Muscle layer of colon (tissue), 2 donors: Measurements from ENCODE around the gene LCAT.

ENCODE experiments used
- H3K27ac ChIP-seq: one replicate; pipeline ENCODE4 v1.7.0; 2013; ENCODE audit warnings: low read depth, mild to moderate bottlenecking, low read length, moderate library complexity
- H3K27me3 ChIP-seq, 2 donors: one replicate each; pipeline ENCODE4 v1.7.0; 2013; ENCODE audit warnings: low read length in 2 of 2, mild to moderate bottlenecking in 2 of 2; ENCODE audit not compliant: insufficient read depth in 2 of 2, control insufficient read depth in 1 of 2
- H3K36me3 ChIP-seq: one replicate; pipeline ENCODE4 v1.7.0; 2013; ENCODE audit warnings: mild to moderate bottlenecking, low read length; ENCODE audit not compliant: insufficient read depth
- H3K4me1 ChIP-seq: one replicate; pipeline ENCODE4 v1.7.0; 2013; ENCODE audit warnings: mild to moderate bottlenecking, low read length; ENCODE audit not compliant: insufficient read depth
- H3K4me3 ChIP-seq, 2 donors: one replicate each; pipeline ENCODE4 v1.7.0; 2013; ENCODE audit warnings: low read length in 2 of 2, low read depth in 1 of 2, mild to moderate bottlenecking in 1 of 2, moderate library complexity in 1 of 2
- H3K9ac ChIP-seq: one replicate; pipeline ENCODE4 v1.7.0; 2013; ENCODE audit warnings: low read length
- H3K9me3 ChIP-seq: one replicate; pipeline ENCODE4 v1.7.0; 2013; ENCODE audit warnings: mild to moderate bottlenecking, low read length
- donor health status: abdominal sarcoma.
- donor health status: Adenocarcinoma of cecum.

LCAT gene

DNA sequence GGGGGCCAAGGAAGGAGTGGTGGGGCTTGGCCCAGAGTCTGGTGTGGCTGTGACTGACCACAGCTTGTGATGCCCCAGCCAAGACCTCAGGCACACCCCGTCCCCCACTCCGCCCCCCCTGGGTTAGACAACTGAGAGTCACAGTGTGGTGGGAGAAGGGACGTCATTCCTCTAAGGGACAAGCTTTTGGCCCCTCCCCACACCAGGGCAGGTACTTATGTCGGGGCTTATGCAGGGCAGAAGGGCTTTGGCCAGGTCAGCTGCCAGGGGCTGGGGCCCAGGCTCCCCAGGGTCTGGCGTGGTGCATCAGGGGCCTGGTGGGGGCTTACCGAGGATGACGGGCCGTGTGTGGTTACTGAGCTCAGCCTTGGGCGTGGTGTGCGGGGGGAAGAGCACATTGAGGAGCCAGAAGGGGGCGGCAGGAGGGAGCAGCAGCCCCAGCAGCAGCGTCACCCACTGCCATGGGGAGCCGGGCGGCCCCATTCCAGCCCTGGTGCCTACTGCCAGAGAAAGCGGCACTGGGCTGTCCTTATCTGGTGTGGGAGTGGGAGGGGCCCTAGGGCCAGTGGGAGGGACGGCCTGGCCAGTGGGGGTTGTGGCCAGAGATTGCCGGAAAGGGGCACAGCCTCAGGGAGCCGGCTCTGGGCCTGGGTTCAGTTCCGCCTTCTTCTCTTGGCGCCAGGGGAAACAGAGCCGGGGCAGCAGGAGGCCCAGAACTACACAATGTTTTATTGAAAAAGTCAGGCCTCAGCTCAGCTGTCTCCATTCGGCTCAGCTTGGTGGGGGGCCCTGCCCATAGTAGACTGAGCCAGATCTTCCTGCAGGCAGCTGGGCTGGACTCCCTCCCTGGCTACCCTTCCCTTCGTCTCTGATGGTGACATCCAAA lies at the start of gene LCAT:
LCAT (minus strand) TSS at position 502 of the 886 bp plus-strand sequence; CDS start at position 483, 19 bp downstream.
- Histone ChIP-seq H3K27ac (peak within 1 kb of the TSS; percentile 79), H3K36me3 (peaks cover 69% of the 10 kb centered on the region), H3K27me3 (no peaks in the 10 kb centered on the region), H3K4me3 (peak within 1 kb of the TSS in 1 of 2 donors; percentile 4), H3K4me1 (peaks cover 31% of the 10 kb centered on the region), H3K9me3 (no peaks in the 10 kb centered on the region), H3K9ac (peak within 1 kb of the TSS; percentile 53)

DNA sequence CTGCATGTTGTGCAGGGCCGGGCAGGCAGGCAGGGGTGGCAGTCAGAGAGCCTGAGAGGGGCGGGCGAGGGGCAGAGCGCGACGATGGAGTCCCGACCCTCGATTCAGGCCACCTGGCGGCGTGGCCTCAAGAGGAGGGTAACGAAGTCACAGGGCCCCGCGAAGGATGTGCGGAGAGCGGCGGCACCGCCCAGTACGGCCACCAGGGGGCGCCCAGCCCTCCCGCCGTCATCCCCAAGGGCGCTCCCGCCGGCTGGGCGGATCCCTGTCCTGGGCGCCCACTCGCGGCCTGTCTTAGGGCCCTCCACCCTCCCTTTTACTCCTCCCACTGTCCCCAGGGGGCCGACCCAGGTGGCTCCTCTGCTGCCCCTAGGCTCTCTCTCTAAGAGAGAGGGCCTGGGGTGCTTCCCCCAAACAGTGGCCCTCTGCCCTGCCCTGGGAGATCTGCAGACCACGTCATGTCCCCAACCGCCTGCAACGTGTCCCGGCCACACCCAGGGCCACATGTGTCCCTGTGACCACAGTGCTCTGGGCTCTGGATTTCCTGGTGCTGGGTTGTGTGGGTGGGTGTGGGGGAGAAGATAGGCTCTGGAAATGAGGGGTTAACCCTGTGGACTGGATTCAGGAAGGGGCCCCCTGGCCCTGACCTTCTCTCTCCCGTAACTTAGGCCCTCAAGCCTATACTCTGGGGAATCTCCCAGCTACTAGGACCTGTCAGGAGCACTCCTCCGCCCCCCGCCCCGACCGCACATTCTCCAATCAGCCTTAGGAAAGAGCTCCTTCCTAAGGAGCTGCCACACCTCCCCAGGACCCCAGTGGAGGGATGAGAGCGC lies 49.5 kb upstream of the LCAT start:
- peak overlapping the region; percentile 48 for H3K27ac ChIP-seq
- no peaks in the 10 kb centered on the region for H3K4me1 ChIP-seq
- no peak overlapping the region for H3K9ac ChIP-seq
- H3K4me3 ChIP-seq, result peak overlapping the region; percentile 41 to 65
- no peaks in the 10 kb centered on the region for H3K27me3 ChIP-seq
- H3K36me3 ChIP-seq, result no peaks in the 10 kb centered on the region
- H3K9me3 ChIP-seq, result no peaks in the 10 kb centered on the region

- H3K4me3 ChIP-seq, result peak overlapping the region in 1 of 2 donors; percentile 65
- H3K9me3 ChIP-seq, result no peaks in the 10 kb centered on the region
- no peak overlapping the region for H3K27ac ChIP-seq
- H3K36me3 ChIP-seq, result no peaks in the 10 kb centered on the region
- no peaks in the 10 kb centered on the region for H3K27me3 ChIP-seq
- no peak overlapping the region for H3K9ac ChIP-seq
- H3K4me1 ChIP-seq, result no peaks in the 10 kb centered on the region
These were observed 48.8 kb upstream of the LCAT start for GRCh38 chr16:67992661-67993206.

GRCh38 chr16:67990018-67990386 lies 46.1 kb upstream of the LCAT start:
- Histone ChIP-seq H3K9ac (no peak overlapping the region), H3K4me3 (no peak overlapping the region), H3K27me3 (no peaks in the 10 kb centered on the region), H3K4me1 (no peaks in the 10 kb centered on the region), H3K36me3 (no peaks in the 10 kb centered on the region), H3K9me3 (no peaks in the 10 kb centered on the region), H3K27ac (no peak overlapping the region)

- Histone ChIP-seq H3K4me1 (no peaks in the 10 kb centered on the region), H3K36me3 (no peaks in the 10 kb centered on the region), H3K27me3 (no peaks in the 10 kb centered on the region), H3K9ac (no peak overlapping the region), H3K9me3 (no peaks in the 10 kb centered on the region), H3K4me3 (no peak overlapping the region), H3K27ac (no peak overlapping the region)
These were observed 45.5 kb upstream of the LCAT start for GRCh38 chr16:67989322-67990017.

- no peaks in the 10 kb centered on the region for H3K9me3 ChIP-seq
- no peak overlapping the region for H3K4me3 ChIP-seq
- H3K9ac ChIP-seq, result no peak overlapping the region
- H3K4me1 ChIP-seq, result no peaks in the 10 kb centered on the region
- H3K27ac ChIP-seq, result no peak overlapping the region
- H3K36me3 ChIP-seq, result no peaks in the 10 kb centered on the region
- no peaks in the 10 kb centered on the region for H3K27me3 ChIP-seq
These were observed 44.8 kb upstream of the LCAT start for GRCh38 chr16:67988675-67989074.

GRCh38 chr16:67987460-67988160 lies 43.7 kb upstream of the LCAT start:
- no peaks in the 10 kb centered on the region for H3K4me1 ChIP-seq
- H3K27me3 ChIP-seq, result no peaks in the 10 kb centered on the region
- no peak overlapping the region for H3K27ac ChIP-seq
- H3K36me3 ChIP-seq, result no peaks in the 10 kb centered on the region
- H3K9me3 ChIP-seq, result no peaks in the 10 kb centered on the region
- no peak overlapping the region for H3K4me3 ChIP-seq
- no peak overlapping the region for H3K9ac ChIP-seq

GRCh38 chr16:67986949-67987348 lies 43.0 kb upstream of the LCAT start:
- Histone ChIP-seq H3K4me1 (no peaks in the 10 kb centered on the region), H3K9me3 (no peaks in the 10 kb centered on the region), H3K36me3 (no peaks in the 10 kb centered on the region), H3K27ac (no peak overlapping the region), H3K27me3 (no peaks in the 10 kb centered on the region), H3K9ac (no peak overlapping the region), H3K4me3 (no peak overlapping the region)

DNA sequence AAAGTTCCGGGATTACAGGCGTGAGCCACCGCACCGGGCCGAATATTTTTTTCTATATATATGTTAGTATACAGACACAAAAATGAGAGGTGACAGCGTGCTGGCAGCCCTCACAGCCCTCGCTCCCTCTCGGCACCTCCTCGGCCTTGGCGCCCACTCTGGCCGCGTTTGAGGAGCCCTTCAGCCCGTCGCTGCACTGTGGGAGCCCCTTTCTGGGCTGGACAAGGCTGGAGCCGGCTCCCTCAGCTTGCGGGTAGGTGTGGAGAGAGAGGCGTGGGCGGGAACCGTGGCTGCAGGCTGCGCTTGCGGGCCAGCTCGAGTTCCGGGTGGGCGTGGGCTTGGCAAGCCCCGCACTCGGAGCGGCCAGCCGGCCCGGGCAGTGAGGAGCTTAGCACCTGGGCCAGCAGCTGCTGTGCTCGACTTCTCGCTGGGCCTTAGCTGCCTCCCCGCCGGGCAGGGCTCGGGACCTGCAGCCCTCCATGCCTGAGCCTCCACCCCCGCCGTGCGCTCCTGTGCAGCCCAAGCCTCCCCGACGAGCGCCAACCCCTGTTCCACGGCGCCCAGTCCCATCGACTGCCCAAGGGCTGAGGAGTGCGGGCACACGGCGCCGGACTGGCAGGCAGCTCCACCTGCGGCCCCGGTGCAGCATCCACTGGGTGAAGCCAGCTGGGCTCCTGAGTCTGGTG lies 38.2 kb upstream of the LCAT start:
- H3K9ac ChIP-seq, result no peak overlapping the region
- no peak overlapping the region for H3K4me3 ChIP-seq
- H3K4me1 ChIP-seq, result no peaks in the 10 kb centered on the region
- no peak overlapping the region for H3K27ac ChIP-seq
- no peaks in the 10 kb centered on the region for H3K9me3 ChIP-seq
- peaks cover 0 to 11% of the 10 kb centered on the region in 2 donors for H3K27me3 ChIP-seq
- no peaks in the 10 kb centered on the region for H3K36me3 ChIP-seq

DNA sequence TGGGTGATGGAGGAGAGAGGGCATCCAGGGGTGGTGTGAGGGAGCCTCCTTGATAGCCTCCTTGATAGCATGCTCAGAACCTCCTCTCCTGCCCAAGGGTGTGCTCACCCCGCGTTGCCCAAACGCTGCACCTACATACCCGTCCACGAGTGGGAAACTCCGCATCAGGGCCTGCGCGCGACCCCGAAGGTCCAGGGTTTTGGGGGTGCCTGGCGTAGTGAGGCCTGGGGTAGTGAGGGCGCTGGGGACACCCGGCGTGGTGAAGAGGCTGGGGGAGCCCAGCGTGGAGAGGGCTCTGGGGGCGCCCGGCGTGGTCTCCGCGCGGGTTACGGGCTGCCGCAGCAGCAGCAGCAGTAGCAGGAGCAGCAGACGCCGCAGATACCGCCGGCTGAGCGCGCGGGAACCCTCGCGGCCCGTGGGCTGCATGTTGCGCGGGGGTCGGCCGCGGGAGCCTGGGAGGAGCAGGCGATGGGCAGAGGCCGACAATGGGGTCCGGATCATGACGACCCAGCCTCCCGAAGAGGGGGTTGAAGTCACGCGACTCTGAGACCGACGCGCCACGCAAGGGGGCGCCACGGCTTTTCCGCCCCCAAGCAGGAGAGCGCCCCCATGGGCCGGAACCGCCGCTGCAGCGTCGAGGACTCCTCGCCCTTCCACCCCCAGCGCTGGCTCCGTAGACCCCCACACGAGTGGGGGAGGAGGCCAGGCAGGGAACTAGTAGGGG lies 36.2 kb upstream of the LCAT start, which contains the start of gene DPEP3:
DPEP3 (minus strand) TSS at position 545 of the 724 bp plus-strand sequence; CDS start at position 426, 119 bp downstream.
- no peaks in the 10 kb centered on the region for H3K9me3 ChIP-seq
- peaks cover 0 to 11% of the 10 kb centered on the region in 2 donors for H3K27me3 ChIP-seq
- H3K9ac ChIP-seq, result no peak within 1 kb of the TSS
- H3K4me3 ChIP-seq, result no peak within 1 kb of the TSS
- H3K36me3 ChIP-seq, result no peaks in the 10 kb centered on the region
- H3K4me1 ChIP-seq, result no peaks in the 10 kb centered on the region
- H3K27ac ChIP-seq, result no peak within 1 kb of the TSS
